ENCODE data around the gene CREB5.
"Not testable (repeated sequence)": the region's sequence is repeated elsewhere in the genome, so short reads cannot be mapped to it uniquely, and the experiment has no call there.

Gene CREB5

GRCh38 chr7:28411876-28412662, at the start of gene CREB5:
Gene CREB5, plus strand, starts transcription at chr7:28412518. Its CDS starts 397 bp downstream, at chr7:28412915.
- DNase-seq (ENCODE audit: low read depth): no peak

GRCh38 chr7:28362812-28363211, 49.5 kb upstream of the CREB5 start:
- DNase-seq (ENCODE audit: low read depth): no peak

GRCh38 chr7:28364082-28364481, 48.2 kb upstream of the CREB5 start:
- no peak for DNase-seq (ENCODE audit: low read depth)

- DNase-seq (ENCODE audit: low read depth): no peak
Measured at GRCh38 chr7:28369523-28369922, 42.8 kb upstream of the CREB5 start.

- DNase-seq (ENCODE audit: low read depth): no peak
Measured at GRCh38 chr7:28371846-28372245, 40.5 kb upstream of the CREB5 start.

- DNase-seq (ENCODE audit: low read depth): no peak
Measured at GRCh38 chr7:28373990-28374389, 38.3 kb upstream of the CREB5 start.

- no peak for DNase-seq (ENCODE audit: low read depth)
Measured at GRCh38 chr7:28375729-28376128, 36.6 kb upstream of the CREB5 start.

GRCh38 chr7:28376634-28377033, 35.7 kb upstream of the CREB5 start:
- DNase-seq (ENCODE audit: low read depth): no peak

GRCh38 chr7:28378574-28379149, 33.7 kb upstream of the CREB5 start:
- DNase-seq (ENCODE audit: low read depth): no peak

GRCh38 chr7:28381466-28381865, 30.9 kb upstream of the CREB5 start:
- peak; percentile 34 for DNase-seq (ENCODE audit: low read depth)

GRCh38 chr7:28382144-28382543, 30.2 kb upstream of the CREB5 start:
- DNase-seq (ENCODE audit: low read depth): no peak

GRCh38 chr7:28383975-28384374, 28.3 kb upstream of the CREB5 start:
- no peak for DNase-seq (ENCODE audit: low read depth)

- DNase-seq (ENCODE audit: low read depth): peak; percentile 58
Measured at GRCh38 chr7:28389504-28390395, 22.6 kb upstream of the CREB5 start.

GRCh38 chr7:28390426-28390825, 21.9 kb upstream of the CREB5 start:
- no peak for DNase-seq (ENCODE audit: low read depth)

GRCh38 chr7:28392289-28392688, 20.0 kb upstream of the CREB5 start:
- DNase-seq (ENCODE audit: low read depth): no peak

- no peak for DNase-seq (ENCODE audit: low read depth)
Measured at GRCh38 chr7:28395404-28395803, 16.9 kb upstream of the CREB5 start.

- DNase-seq (ENCODE audit: low read depth): no peak
Measured at GRCh38 chr7:28395831-28396230, 16.5 kb upstream of the CREB5 start.

GRCh38 chr7:28397141-28397540, 15.2 kb upstream of the CREB5 start:
- DNase-seq (ENCODE audit: low read depth): no peak

- DNase-seq (ENCODE audit: low read depth): no peak
Measured at GRCh38 chr7:28400838-28401360, 11.4 kb upstream of the CREB5 start.

- DNase-seq (ENCODE audit: low read depth): not testable (repeated sequence)
Measured at GRCh38 chr7:28401567-28401966, 10.8 kb upstream of the CREB5 start.

GRCh38 chr7:28405662-28406061, 6.7 kb upstream of the CREB5 start:
- DNase-seq (ENCODE audit: low read depth): peak; percentile 91

GRCh38 chr7:28406192-28406591, 6.1 kb upstream of the CREB5 start:
- DNase-seq (ENCODE audit: low read depth): no peak

- DNase-seq (ENCODE audit: low read depth): peak; percentile 86
Measured at GRCh38 chr7:28407651-28408050, 4.7 kb upstream of the CREB5 start.

Measured in fibroblast of gingiva (primary cell).